Mammary epithelial cell (primary cell): ENCODE data around the gene ROBO1.

Experiments used
- CTCF ChIP-seq, 2 donors: IDR thresholded peaks in 1 of 2; conservative IDR thresholded peaks in 1 of 2; 2 replicates each; pipeline ENCODE4 v1.5.1; 2011 to 2012; ENCODE audit warnings: inconsistent platforms in 2 of 2, low read length in 2 of 2, mild to moderate bottlenecking in 2 of 2, control low read depth in 1 of 2, low read depth in 1 of 2; ENCODE audit not compliant: insufficient read depth in 1 of 2; ENCODE audit errors: extremely low read depth in 1 of 2
- EZH2 ChIP-seq: IDR thresholded peaks from 2 replicates; pipeline ENCODE4 v1.6.1; 2012; ENCODE audit warnings: low read length, inconsistent platforms, borderline replicate concordance

GRCh38 chr3:79684041-79684440, 83.8 kb downstream of the ROBO1 start:
- TF ChIP-seq CTCF (conservative IDR thresholded peaks at IDR 0.05 in 1 of 2, IDR thresholded peaks at IDR 0.05 in 1 of 2; ENCODE audit: extremely low read depth in 1 of 2, insufficient read depth in 1 of 2, low read depth in 1 of 2, low read length in 2 of 2) (no peak), EZH2 (no peak)
